ENCODE data around the gene MAP6. TPM values are rescaled to one million over a fixed set of nuclear protein-coding genes. Genes with fewer than 3 reads are reported as not detected.
A peak's percentile ranks its signal among the peaks of the same experiment; 100 is the strongest.

Gene MAP6
- total and polyA plus RNA-seq, 9 of the 15 experiments (the other 6 are each of a cell fraction or from before 2014, with no cell fraction given), result not detected

GRCh38 chr11:75572744-75573143 is 96.1 kb downstream of the MAP6 start (continued):
- TF ChIP-seq ZBTB11 (CRISPR knock-in tag; IDR thresholded peaks at IDR 0.05), result no peak

- no peak overlapping the region for H3K9ac ChIP-seq (ENCODE audit: insufficient read depth in 1 of 2, low read depth in 2 of 2, low read length in 2 of 2)
- CTCF ChIA-PET (ENCODE audit: low intra/inter-chr PET ratio), result no interaction called here
- H3K27ac ChIP-seq (ENCODE audit: extremely low read depth, low read depth, low read length), result no peak overlapping the region
- H3K4me2 ChIP-seq (ENCODE audit: insufficient read depth, low read length), result no peak overlapping the region
- no peak for ATAC-seq
- no peak overlapping the region for H3K4me3 ChIP-seq
- no peak for DNase-seq (ENCODE audit: extremely low read depth in 1 of 4, low spot score in 3 of 4)
- H3K36me3 ChIP-seq (ENCODE audit: control insufficient read depth, insufficient read depth, low read length), result peaks cover 65% of the 10 kb centered on the region
- TF ChIP-seq POLR2G (IDR thresholded peaks at IDR 0.05; ENCODE audit: low read depth, low read length) (peak; percentile 32; the same call in 1 of the 2 replicates), RBFOX2 (IDR thresholded peaks at IDR 0.05; ENCODE audit: low read depth, low read length) (peak; percentile 54), ZKSCAN3 (CRISPR knock-in tag; IDR thresholded peaks at IDR 0.05) (no peak)
- in situ Hi-C loops (cut with MboI) (no loop called here), intact Hi-C loops (cut with micrococcal nuclease) (no loop called here)
- no peaks in the 10 kb centered on the region; the same call in 2 of the 3 replicates for H3K79me2 ChIP-seq (ENCODE audit: control insufficient read depth, insufficient read depth, low read length)
- no TSS peak for BruUV-seq (replicated peaks)
- POLR2A ChIA-PET, result interaction anchor here (1.1 to 8.8 kb wide), 4 partner anchors 9 to 19 kb away, joined by 3 to 115 read pairs (median 4); partner anchors contain the start of gene SERPINH1
- 95% methylated on average over 9 of the region's 14 CpGs for WGBS (ENCODE audit: insufficient coverage, low coverage, missing lambda C conversion rate)
- H3K9me1 ChIP-seq (ENCODE audit: control insufficient read depth, insufficient read depth, low read length), result no peaks in the 10 kb centered on the region
- H3K9me3 ChIP-seq (replicated peaks; ENCODE audit: control insufficient read depth, insufficient read depth, low read depth, low read length), result no peaks in the 10 kb centered on the region
- peaks cover 4 to 8% of the 10 kb centered on the region in 2 experiments; a peak in 4 of 5 replicates for H3K4me1 ChIP-seq (replicated peaks in 1 of 2; ENCODE audit: control insufficient read depth in 2 of 2, insufficient read depth in 2 of 2, low read length in 2 of 2)
- no peak overlapping the region for H2AFZ ChIP-seq (ENCODE audit: low read depth, low read length)
- H3K27me3 ChIP-seq (ENCODE audit: control insufficient read depth in 2 of 2, insufficient read depth in 2 of 2, low read length in 2 of 2), result no peaks in the 10 kb centered on the region
- no peak for FAIRE-seq
- no peaks in the 10 kb centered on the region for H4K20me1 ChIP-seq (replicated peaks; ENCODE audit: control insufficient read depth, insufficient read depth, low read length)
These were observed 97.2 kb downstream of the MAP6 start for GRCh38 chr11:75571625-75572024.

Measured in K562 (cell line).